Stimulated activated CD8-positive, alpha-beta memory T cell treated with anti-CD3 and anti-CD28 coated beads, Interleukin-7, amount 100 ng/mL, for 1 hour (primary cell): ENCODE data around the gene SENP3.

ENCODE experiments used
- DNase-seq, 2 donors: peaks; one replicate each; pipeline ENCODE4 v3.0.0-alpha.2; 2020; ENCODE audit warnings: low read depth in 2 of 2

SENP3 gene

GRCh38 chr17:7561589-7562207, at the start of gene SENP3:
TSS of gene SENP3 (plus strand) at chr17:7561919. CDS start at chr17:7563077, 1,158 bp downstream.
- DNase-seq, result peak; percentile 76 to 79

- DNase-seq, result no peak
These were observed 49.6 kb upstream of the SENP3 start for GRCh38 chr17:7512105-7512504.

GRCh38 chr17:7512824-7513540, 48.7 kb upstream of the SENP3 start:
- no peak for DNase-seq

GRCh38 chr17:7513850-7514419, 47.8 kb upstream of the SENP3 start:
- DNase-seq, result no peak

DNA sequence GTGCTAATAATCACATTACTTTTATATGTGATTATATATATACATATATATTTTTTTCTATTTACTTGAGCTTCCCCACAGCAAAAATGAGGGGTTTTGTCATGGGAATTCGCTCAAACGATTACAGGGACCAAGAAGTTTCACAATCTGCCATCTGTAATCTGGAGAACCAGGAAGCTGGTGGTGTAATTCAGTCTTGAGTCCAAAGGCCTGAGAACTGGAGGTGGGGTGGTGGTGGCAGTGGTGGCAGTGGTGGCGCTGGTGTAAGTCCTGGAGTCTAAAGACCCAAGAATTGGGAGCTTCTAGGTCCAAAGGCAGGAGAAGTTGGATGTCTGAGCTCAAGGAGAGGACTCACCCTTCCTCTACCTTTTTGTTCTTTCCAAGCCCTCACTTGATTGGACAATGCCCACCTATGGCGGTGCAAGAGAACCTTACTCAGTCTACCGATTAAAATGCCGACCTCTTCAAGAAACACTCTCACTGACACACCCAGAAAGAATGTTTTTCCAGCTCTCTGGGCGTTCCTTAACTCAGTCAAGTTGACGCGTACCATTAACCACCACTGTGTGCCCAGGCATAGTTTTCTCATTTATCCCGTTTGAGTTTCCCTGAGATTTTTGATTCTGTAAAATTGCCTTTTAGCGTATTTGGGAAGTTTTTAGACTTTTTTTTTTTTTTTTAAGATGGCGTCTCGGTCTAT, 45.7 kb upstream of the SENP3 start:
- no peak for DNase-seq

DNA sequence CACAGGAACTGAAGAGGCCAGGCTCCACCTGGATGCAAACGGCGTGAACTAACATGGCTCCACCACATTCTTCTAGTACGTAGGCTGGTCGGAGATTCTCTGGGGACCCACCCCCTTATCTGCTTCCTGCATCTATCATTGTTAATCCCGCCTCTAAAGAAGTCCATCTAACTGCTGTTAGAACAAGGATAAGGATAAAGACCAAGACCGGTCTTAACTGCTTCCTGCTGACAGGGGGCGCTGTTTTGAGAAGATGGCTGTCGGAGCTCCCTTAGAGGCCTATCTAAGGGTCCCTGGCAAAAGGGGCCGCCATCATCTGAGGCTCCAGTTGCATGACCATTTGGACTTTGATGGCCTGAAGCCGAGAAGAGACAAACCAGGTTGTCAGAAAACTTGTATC, 38.7 kb upstream of the SENP3 start:
- peak in 1 of 2 donors; percentile 31 for DNase-seq

- no peak for DNase-seq
These were observed 32.9 kb upstream of the SENP3 start for GRCh38 chr17:7528842-7529241.

DNA sequence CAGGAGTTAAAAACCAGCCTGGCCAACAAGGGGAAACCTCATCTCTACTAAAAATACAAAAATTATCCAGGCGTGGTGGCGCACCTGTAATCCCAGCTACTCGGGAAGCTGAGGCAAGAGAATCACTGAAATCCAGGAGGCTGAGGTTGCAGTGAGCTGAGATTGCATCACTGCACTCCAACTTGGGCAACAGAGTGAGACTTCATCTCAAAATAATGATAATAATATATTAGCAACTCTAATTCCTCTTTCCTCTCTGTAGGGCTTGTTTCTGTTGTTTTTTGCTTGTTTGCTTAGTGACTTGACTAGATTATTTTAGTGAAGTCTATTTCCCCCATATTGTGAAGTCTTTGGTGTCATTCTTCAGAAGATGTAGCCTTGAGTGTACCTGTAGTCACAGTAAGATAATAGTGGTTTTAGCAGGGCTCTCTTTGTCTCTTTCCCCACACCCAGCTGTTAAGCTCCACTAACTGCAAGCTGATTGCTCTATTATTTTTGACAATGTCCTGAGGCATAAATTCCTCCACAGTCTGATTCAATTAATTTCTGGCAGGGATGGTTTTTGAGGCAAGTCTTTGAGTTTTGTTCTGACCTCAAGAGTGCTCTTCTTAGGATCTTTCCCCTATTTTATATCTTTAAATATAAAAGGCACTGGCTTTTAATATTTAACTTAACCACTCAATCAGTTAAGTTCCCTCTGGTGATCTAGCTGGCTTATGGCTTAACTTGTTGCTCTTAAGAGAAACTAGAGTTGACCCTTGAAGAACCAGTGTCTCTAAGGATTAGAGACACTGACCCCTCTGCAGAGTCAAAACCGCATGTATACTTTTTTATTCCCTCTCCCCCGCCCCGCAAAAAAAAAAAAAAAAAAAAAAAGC, 31.5 kb upstream of the SENP3 start:
- no peak for DNase-seq

GRCh38 chr17:7538050-7538449, 23.7 kb upstream of the SENP3 start:
- no peak for DNase-seq

DNA sequence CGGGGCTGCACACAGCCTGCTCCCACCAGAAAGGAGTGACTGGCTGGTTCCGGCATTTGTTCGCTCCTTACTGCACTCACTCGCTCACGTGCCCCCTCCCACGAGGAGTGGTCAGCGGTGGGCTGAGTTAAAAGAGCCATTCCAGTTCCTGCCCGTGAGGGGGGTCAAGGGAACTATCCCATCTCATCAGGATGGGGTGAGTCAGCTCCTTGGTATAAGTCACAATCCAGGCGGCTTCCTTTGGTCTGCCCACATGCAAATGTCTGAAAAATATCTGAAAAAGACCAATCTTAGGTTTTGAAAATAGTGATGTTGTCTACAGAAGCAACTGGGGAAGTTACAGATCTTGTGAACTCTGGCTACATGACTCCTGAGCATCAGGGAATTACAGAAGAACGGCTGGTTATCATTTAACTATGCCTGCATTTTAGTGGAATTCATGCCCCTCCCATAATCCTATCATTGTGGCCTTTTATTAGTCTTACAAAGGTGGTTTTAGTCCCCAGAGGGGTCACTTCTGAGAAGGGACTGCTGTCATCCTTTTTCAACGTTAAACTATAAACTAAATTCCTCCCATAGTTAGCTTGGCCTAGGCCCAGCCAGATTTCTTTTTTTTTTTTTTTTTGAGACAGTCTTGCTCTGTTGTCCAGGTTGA, 22.7 kb upstream of the SENP3 start:
- DNase-seq, result no peak

- DNase-seq, result no peak
These were observed 20.6 kb upstream of the SENP3 start for GRCh38 chr17:7541074-7541621.

GRCh38 chr17:7544911-7545310, 16.8 kb upstream of the SENP3 start:
- DNase-seq, result no peak

GRCh38 chr17:7548585-7549400, 12.9 kb upstream of the SENP3 start, which contains the start of gene TNFSF12:
TSS of gene TNFSF12 (plus strand) at chr17:7549058. CDS start at chr17:7549154, 96 bp downstream.
- no peak for DNase-seq

GRCh38 chr17:7549401-7550055, 12.2 kb upstream of the SENP3 start:
- no peak for DNase-seq

DNA sequence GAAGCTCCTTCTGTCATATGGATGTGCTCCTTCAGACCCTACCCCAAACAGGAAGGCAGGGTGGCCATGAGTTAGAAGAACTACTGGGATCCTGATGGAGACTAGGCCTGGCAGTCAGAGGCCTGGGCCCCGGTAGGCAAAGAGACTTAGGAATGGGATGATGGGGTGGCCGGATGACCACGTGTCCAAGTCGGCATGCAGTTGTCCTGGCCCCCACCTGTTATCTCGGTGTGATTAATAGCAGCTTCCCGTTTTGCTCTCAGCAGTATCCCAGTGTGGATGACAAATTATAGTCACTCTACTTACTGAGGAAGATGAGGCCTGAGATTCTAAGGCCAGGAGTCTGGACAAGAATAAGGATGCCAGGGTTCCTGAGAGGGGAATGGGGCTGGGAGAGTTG, 11.4 kb upstream of the SENP3 start:
- no peak for DNase-seq

- DNase-seq, result no peak
These were observed 10.3 kb upstream of the SENP3 start for GRCh38 chr17:7551396-7551795.

- DNase-seq, result no peak
These were observed 9.1 kb upstream of the SENP3 start for GRCh38 chr17:7552621-7553051.

- DNase-seq, result no peak
These were observed 8.4 kb upstream of the SENP3 start for GRCh38 chr17:7553356-7553755.

GRCh38 chr17:7555320-7555948, 6.3 kb upstream of the SENP3 start:
- DNase-seq, result no peak
